ENCODE data around the gene IL3RA.

The IL3RA gene

DNA sequence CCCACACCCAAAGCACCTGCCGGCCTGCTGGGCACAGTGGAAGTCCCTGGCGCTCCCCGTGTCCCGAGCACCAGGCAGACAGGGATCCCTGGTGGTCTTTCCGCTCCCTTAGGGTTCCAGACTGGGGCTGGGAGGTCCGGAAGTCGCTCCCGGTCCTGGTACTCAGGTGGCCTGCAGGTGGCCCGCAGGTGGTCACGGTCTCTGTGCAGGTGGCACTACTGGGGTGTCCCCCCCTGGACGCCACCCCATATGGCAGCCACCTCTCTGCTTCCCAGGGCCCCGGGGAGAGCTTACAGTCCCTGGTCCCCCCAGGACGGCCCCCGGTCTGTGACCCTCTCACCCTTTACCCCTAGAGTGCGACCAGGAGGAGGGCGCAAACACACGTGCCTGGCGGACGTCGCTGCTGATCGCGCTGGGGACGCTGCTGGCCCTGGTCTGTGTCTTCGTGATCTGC lies 41.7 kb downstream of the IL3RA start:
- FAIRE-seq (no peak), DNase-seq (ENCODE audit: extremely low spot score, insufficient read length, low read depth) (no peak)

DNA sequence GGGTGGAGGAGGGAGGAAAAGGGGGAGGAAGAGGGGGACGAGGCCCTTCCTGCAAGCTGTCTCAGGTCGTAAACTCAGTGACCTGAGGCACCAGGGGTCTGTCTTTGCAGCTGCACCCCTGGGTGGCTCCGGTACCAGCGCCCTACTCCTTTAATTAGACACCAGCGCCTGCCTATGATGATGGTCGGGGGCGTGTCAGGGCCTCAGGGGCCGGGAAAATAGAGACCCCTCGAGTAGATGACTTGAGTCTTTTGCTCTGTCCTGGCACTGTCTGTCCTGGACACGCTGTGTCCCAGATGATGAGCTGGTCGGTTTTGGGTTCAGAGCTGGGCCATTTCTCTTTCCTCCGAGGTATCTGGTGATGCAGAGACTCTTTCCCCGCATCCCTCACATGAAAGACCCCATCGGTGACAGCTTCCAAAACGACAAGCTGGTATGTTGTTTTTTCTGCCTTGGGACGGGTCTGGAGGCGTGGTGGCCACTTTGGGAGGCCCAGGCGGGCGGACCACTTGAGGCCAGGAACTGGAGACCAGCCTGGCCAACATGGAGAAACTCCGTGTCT lies 44.2 kb downstream of the IL3RA start:
- FAIRE-seq (no peak), DNase-seq (ENCODE audit: extremely low spot score, insufficient read length, low read depth) (no peak)

DNA sequence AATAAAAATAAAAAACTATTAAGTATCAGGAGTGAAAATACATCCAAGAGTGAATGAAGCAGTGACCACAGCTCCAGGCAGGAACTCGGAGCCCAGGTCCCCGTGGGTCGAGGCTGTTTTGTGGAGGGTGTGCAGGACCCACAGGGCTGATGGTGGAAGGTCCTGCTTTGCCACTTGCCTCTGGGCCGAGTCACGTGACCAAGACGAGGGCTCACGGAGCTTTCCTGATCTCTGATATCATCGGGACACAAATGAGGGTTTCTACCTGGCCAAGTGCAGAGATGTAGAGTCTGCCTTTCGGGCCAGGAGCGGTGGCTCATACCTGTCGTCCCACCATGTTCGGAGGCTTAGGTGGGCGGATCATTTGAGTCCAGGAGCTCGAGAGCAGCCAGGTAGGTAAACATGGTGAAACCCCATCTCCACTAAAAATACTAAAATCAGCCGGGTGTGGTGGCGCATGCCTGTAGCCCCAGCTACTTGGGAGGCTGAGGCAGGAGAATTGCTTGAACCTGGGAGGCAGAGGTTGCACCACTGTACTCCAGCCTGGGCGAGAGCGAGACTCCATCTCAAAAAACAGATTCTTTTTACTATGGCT lies 48.2 kb downstream of the IL3RA start:
- DNase-seq (ENCODE audit: extremely low spot score, insufficient read length, low read depth) (no peak), FAIRE-seq (no peak)

DNA sequence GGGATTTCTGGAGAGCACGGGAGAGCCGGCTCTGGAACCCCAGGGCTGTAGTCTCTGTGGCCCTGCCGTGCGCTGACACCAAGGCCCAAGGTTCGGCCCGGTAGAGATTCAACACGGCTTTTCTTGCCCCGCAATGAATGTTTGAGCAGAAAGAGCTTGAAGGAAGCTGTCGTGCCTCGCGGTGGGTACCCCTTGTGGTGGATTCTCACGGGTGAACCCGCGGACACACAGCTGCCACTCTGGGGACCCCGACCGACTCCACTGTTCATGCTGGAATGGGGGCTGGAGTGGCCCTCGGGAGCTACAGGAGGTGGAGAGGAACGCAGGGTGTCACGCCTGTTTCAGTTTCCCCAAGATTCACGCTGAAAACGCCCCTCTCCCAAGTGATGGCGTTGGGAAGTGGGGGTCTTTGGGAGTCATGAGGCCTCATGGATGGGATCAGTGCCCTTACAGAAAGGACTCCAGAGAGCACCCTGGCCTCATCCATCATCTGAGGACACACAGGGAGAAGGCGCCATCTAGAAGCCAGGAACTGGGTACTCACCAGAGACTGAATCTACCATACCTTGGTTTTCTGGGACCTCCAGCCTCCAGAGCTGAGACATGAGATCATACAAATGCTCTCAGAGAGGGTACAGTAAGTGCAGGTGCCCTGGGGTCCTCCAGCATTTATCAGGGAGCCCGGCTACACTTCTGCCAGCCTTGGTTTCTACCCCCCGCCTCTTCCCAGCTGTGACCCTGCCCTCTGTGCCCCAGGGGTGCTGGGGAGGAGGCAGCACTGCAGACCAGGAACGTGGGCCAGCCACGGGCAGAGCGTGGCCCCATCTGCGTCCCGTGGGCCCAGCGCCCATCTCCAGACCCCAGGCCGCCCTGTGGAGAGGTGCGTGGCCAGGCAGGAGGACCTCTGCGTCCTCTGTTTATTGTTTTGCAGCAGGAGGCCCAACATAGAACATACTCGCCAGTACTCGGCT lies 49.0 kb downstream of the IL3RA start:
- no peak for DNase-seq (ENCODE audit: extremely low spot score, insufficient read length, low read depth)
- no peak for FAIRE-seq

DNA sequence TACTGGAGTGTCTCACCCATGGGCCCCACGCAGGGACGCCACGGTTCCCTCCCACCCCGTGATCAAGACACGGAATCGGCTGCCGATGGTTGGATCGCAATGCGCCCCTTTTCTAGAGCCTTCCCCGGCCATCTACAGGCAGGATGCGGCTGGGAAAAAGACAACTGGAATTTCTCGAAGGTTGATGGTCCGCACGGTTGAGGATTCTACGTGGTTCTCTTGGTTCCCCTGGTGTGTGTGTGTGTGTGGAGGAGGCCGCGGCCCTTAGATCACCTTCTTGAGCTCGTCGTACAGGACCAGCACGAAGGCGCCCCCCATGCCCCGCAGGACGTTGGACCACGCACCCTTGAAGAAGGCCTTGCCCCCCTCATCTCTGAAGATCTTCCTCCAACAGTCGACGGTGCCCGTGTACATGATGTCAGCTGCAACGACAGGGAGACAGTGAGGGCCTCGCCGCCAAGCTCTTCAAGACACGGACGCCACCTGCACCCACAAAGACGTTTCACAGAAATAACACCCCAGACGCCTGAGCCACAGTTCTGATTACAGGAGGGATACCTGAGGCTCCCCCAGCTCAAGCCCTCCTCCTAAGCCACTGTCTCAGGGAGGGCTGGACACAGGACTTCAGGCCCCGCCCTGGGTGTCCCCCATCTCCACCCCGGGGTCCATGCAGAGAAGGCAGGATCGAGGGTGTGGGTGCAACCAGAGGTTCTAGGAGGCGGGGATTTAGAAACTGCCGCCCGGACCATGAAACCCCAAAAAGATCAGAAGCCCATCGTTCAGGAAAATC lies 49.9 kb downstream of the IL3RA start:
- FAIRE-seq (no peak), DNase-seq (ENCODE audit: extremely low spot score, insufficient read length, low read depth) (no peak)

- FAIRE-seq, result no peak
These were observed 50.7 kb downstream of the IL3RA start for GRCh38 chrX:1387141-1387776.

DNA sequence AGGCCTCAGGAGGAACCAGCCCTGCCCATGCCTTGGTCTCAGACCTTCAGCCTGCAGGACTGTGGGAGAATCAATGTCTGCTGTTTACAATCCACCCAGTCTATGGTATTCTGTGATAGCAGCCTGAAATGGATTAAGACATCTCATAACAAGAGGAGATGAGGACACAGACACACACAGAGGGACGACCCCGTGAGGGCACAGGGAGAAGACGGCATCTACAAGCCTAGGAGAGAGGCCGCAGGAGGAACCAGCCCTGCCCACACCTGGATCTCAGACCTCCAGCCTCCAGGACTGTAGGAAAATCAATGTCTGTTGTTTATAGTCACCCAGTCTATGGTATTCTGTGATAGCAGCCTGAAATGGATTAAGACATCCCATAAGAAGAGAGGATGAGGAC lies 52.1 kb downstream of the IL3RA start:
- no peak for DNase-seq (ENCODE audit: extremely low spot score, insufficient read length, low read depth)
- no peak for FAIRE-seq

More at GRCh38 chrX:1387141-1387776, 50.7 kb downstream of the IL3RA start:
- DNase-seq (ENCODE audit: extremely low spot score, insufficient read length, low read depth), result no peak

DNA sequence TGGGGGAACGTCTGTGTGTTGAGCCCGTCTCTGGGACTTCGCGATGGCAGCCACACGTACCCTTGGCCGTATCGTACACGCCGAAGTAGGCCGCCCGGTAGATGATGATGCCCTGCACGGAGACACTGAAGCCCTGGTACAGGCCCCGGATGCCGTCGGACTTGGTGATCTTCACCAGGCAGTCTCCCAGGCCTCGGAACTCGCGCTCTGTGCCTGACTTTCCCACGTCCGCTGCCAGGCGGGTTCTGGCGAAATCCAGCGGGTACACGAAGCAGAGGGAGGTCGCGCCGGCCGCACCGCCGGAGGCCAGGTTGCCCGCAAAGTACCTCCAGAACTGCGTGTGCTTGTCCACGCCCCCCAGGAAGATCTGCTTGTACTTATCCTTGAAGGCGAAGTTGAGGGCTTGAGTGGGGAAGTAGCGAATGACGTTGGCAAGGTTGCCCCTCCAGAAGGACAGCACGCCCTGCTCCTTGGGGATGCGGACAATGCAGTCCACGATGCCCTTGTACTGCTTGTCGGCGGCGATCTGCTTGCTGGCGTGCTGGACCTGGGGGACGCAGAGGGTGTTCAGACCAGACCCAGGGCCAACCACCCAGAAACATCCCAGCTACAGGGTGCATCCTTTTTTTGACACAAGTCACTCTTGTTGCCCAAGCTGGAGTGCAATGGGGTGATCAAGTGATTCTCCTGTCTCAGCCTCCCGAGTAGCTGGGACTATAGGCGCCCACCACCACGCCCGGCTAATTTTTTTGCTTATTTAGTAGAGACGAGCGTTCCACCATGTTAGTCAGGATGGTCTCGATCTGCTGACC lies 52.8 kb downstream of the IL3RA start:
- no peak for FAIRE-seq
- DNase-seq (ENCODE audit: extremely low spot score, insufficient read length, low read depth), result no peak

DNA sequence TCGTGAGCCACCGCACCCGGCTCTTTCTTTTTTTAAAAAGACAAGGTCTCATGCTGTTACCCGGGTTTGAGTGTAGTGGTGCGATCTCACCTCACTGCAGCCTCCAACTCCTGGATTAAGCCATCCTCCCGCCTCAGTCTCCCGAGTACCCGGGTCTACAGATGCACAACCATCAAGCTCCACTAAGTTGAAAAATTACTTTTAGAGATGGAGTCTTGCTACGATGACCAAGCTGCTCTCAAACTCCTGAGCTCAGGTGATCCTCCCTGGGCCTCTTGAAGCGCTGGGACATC lies 53.4 kb downstream of the IL3RA start:
- no peak for FAIRE-seq
- no peak for DNase-seq (ENCODE audit: extremely low spot score, insufficient read length, low read depth)

DNA sequence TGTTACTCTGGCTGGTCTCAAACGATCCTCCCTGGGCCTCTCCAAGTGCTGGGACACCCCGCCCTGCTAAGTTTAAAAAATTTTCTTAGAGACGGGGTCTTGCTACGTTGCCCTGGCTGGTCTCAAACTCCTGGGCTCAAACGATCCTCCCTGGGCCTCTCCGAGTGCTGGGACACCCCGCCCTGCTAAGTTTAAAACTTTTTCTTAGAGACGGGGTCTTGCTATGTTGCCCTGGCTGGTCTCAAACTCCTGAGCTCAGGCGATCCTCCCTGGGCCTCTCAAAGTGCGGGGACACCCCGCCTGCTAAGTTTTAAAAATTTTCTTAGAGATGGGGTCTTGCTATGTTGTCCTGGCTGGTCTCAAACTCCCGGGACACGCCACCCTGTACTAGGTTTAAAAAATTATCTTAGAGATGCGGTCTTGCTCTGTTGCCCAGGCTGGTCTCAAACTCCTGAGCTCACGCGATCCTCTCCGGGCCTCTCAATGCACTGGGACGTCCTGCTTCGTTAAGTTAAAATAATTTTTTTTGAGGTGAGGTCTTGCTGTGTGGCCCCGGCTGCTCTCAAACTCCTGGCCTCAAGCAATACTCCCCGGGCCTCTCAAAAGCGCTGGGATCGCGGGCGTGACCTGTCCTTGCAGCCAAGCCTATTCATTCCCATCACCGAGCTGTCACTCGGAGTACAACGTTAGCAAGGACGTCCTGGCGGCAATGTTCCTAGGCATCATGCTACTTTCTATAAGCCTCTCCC lies 54.2 kb downstream of the IL3RA start:
- no peak for FAIRE-seq
- DNase-seq (ENCODE audit: extremely low spot score, insufficient read length, low read depth), result no peak

DNA sequence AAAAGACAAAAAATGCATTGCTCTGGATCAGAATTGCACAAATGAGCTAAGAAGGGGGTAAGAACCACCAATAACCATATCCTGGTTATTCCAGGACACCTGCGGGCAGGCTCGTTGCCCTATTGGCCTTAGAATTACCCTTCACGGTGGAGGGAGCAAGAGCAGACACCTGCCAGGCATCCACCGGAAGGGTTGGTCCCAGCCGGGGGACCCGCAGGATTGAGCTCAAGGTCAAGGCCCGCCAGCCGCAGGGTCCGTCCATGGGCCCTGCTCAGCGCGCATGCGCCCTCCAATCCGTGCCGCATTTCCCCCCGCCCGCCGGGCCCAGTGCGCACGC lies 54.8 kb downstream of the IL3RA start:
- FAIRE-seq (no peak), DNase-seq (ENCODE audit: extremely low spot score, insufficient read length, low read depth) (peak; percentile 91)

DNA sequence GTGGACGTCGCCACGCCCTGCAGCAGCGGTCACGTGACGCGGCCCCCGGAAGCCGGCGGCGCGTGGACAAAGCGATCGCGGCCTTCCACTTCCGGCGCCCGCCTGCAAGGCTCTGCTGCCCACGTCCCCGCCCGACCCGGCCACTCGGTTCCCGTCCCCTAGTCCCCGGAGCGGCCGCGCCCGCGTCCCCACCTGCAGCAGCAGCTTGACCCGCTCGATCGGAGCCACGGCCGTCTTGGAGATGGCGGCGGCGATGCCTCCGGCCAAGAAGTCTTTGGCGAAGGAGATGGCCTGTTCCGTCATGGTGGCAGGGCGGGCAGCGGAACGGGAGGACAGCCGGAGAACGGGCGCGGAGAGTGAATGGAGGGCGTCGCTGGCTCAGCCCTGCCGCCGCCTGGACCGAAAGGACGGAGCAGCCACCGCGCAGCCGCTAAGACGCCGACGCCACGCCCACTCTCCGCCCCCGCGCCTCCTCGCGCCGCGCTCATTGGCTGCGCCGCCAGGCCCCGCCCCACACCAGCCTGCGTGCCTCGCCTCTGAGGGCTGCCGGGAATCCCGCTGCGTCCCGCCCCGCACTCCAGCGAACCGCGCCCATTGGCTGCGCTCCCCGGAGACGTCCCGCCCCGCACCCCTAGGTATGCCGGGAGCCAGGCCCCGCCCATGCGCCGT lies 55.3 kb downstream of the IL3RA start, which contains the start of gene SLC25A6:
Gene SLC25A6, minus strand, starts transcription at position 407 of the 669 bp plus-strand sequence. Its CDS starts 104 bp downstream, at position 303.
- FAIRE-seq (peak; percentile 98), DNase-seq (ENCODE audit: extremely low spot score, insufficient read length, low read depth) (peak; percentile 98)

DNA sequence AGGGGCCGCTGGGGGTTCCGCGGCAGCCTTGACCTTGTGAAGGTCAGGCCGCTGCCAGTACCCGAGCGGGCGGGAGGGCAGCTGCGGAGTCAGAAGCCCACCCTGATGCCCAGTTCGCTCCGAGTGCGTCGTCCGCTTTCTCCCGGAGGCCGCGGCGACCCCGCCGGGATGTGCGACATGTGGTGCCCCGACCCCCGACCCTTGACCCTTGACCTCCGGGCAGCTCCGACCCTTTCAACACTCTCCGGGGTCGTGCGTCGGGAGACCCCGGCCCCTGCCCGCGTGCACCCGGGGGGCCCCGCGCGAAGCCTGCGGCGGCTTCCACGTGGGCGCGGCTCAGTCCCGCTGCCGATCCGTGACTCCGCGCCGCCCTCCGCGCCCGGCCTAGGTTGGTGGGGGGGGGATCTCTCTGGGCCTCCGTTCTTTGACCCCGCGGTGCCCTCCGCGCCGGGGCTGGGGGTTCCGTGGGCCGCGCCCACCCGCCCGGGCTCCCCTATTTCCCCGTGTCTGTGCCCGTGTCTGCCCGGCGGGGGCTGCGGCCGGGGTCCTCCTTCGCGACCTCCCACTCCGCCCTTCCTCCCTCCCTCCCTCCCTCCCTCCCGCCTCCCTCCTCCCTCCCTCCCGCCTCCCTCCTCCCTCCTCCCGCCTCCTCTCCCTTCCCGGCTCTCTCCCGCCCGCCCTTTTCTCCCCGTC lies 55.9 kb downstream of the IL3RA start:
- DNase-seq (ENCODE audit: extremely low spot score, insufficient read length, low read depth), result no peak
- no peak for FAIRE-seq

DNA sequence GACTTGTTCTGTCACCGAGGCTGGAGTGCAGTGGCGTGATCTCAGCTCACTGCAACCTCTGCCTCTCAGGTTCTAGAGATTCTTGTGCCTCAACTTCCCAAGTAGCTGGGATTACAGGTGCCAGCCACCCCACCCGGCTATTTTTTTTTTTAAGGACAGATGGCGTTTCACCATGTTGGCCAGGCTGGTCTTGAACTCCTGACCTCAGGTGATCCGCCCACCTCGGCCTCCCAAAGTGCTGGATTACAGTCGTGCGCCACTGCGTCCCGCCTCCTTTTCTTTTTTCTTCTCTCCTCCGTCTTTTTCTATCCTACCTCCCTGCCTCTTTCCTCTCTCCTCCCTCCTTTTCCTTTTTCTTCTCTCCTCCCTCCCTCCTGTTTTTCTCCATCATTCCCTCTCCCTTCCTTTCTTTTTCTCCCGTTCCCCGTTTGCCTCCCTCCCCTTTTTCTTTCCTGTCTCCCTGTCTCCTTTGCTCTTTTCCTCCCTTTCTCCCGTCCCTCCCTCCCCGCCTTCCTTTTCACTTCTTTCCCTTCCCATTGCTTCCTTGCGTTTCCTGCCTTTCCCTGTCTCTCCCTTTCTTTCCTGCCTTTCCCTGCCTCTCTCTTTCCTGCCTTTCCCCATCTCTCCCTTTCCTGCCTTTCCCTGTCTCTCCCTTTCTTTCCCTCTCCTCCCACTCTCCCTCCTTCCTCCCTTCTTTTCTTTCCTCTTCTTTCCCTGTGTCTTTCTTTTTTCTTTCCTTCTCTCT lies 57.5 kb downstream of the IL3RA start:
- DNase-seq (ENCODE audit: extremely low spot score, insufficient read length, low read depth) (no peak), FAIRE-seq (no peak)

GRCh38 chrX:1394731-1395501 lies 58.3 kb downstream of the IL3RA start:
- DNase-seq (ENCODE audit: extremely low spot score, insufficient read length, low read depth) (no peak), FAIRE-seq (no peak)

GRCh38 chrX:1395646-1396216 lies 59.1 kb downstream of the IL3RA start:
- FAIRE-seq (no peak), DNase-seq (ENCODE audit: extremely low spot score, insufficient read length, low read depth) (no peak)
